Chondrocyte (in vitro differentiated cells): Measurements from ENCODE around the gene PIP5K1B. TPM values are rescaled to one million over a fixed set of nuclear protein-coding genes. Genes with fewer than 3 reads are reported as not detected.

Source experiments
- DNase-seq: peaks from one replicate; pipeline ENCODE4 v3.0.0; 2021; ENCODE audit warnings: mixed read lengths, low spot score
- H3K27ac Mint-ChIP-seq: one replicate; pipeline ENCODE4 v1.8.0; 2021; ENCODE audit warnings: mild to moderate bottlenecking, moderate library complexity, mixed read lengths; ENCODE audit not compliant: unreplicated experiment
- H3K27me3 Mint-ChIP-seq: 2 replicates; pipeline ENCODE4 v1.8.0; 2021; ENCODE audit warnings: low read depth, mixed read lengths
- H3K36me3 Mint-ChIP-seq: 2 replicates; pipeline ENCODE4 v1.8.0; 2021; ENCODE audit warnings: low read depth, mixed read lengths
- H3K4me1 Mint-ChIP-seq: 2 replicates; pipeline ENCODE4 v1.8.0; 2021; ENCODE audit warnings: low read depth, mild to moderate bottlenecking, mixed read lengths
- H3K4me3 Mint-ChIP-seq: one replicate; pipeline ENCODE4 v1.8.0; 2021; ENCODE audit warnings: mild to moderate bottlenecking, moderate library complexity, mixed read lengths; ENCODE audit not compliant: unreplicated experiment
- H3K9me3 Mint-ChIP-seq: 2 replicates; pipeline ENCODE4 v1.8.0; 2021; ENCODE audit warnings: low read depth, mixed read lengths
- CTCF ChIP-seq: fragments of 200-600 bp; sonication (generic); IDR thresholded peaks from 2 replicates; pipeline ENCODE4 v1.5.0; 2021; ENCODE audit warnings: antibody characterized with exemption, mild to moderate bottlenecking, moderate library complexity
- total RNA-seq: library from RNA; stranded (reverse); gene quantifications from 3 replicates; pipeline ENCODE4 v1.2.1, GENCODE V29; 2021

PIP5K1B gene
- total RNA-seq, 1 donor from 2014 or later: not detected

DNA sequence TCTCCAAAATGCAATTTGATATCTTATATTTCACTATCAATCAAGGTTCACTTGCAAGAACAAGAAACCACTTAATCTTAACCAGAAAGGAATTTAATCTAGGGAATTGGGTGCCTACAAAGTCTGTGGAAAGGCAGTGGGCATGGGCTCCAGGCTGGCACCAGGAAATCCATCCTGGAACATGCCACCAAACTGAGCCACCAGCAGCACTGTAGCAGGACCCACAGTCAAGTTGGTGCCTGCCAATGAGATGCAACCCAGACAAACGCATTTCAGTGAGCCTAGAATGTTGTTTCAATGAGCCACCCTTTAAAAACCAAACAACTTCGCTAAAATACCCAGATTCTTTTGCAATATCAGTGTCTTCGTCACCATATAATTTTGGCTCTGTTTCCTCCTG, 237.8 kb downstream of the PIP5K1B start:
- Mint-ChIP-seq H3K4me3 (no peak overlapping the region), H3K9me3 (no peaks in the 10 kb centered on the region), H3K4me1 (no peaks in the 10 kb centered on the region), H3K36me3 (no peaks in the 10 kb centered on the region), H3K27me3 (peaks cover 14% of the 10 kb centered on the region), H3K27ac (no peak overlapping the region)
- TF ChIP-seq CTCF: no peak
- no peak for DNase-seq

- Mint-ChIP-seq H3K9me3 (no peaks in the 10 kb centered on the region), H3K36me3 (no peaks in the 10 kb centered on the region)
- TF ChIP-seq CTCF: no peak
Measured at GRCh38 chr9:68947015-68947414, 242.0 kb downstream of the PIP5K1B start.

DNA sequence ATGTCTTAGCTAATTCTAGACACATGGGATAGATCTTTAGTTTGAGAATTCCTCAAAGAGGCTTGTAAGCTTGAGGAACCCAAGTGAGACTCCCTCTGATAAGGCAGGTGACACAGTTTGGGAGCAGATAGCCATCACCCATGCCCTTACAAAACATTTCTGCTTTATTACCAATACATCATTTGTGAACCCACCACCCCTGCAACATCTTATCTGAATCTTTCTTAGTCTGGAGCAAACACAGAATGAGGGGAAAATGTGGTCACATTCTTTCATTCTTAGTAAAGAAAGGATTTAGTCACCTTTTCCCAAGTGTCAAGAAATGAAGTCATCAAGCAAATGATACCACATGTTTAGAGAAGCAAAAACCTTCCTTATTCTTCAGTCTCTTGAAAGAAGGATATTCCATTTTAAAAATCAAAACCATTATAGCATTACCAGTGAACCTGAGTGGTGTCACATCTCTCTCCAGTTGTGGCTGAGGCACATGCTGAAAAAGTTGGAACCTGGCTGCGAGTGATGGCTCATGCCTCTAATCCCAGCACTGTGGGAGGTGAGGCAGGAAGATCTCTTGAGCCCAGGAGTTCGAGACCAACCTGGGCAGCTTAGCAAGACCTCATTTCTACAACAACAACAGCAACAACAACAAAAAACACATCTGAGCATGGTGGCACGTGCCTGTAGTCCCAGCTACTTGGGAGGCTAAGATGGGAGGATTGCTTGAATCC, 243.0 kb downstream of the PIP5K1B start:
- Mint-ChIP-seq H3K4me1 (no peaks in the 10 kb centered on the region), H3K36me3 (no peaks in the 10 kb centered on the region), H3K4me3 (no peak overlapping the region), H3K27ac (no peak overlapping the region), H3K27me3 (peaks cover 17% of the 10 kb centered on the region), H3K9me3 (no peaks in the 10 kb centered on the region)
- no peak for DNase-seq
- TF ChIP-seq CTCF: no peak

More at GRCh38 chr9:68947015-68947414, 242.0 kb downstream of the PIP5K1B start:
- no peak for DNase-seq
- Mint-ChIP-seq H3K4me3 (no peak overlapping the region), H3K4me1 (no peaks in the 10 kb centered on the region), H3K27me3 (peaks cover 11% of the 10 kb centered on the region), H3K27ac (no peak overlapping the region)

- no peak overlapping the region for H3K27ac Mint-ChIP-seq
- no peak for DNase-seq
- no peaks in the 10 kb centered on the region for H3K4me1 Mint-ChIP-seq
- no peaks in the 10 kb centered on the region for H3K36me3 Mint-ChIP-seq
- no peak overlapping the region for H3K4me3 Mint-ChIP-seq
- peaks cover 20% of the 10 kb centered on the region for H3K27me3 Mint-ChIP-seq
- no peak for TF ChIP-seq CTCF
- H3K9me3 Mint-ChIP-seq: no peaks in the 10 kb centered on the region
Measured at GRCh38 chr9:68949271-68950000, 244.4 kb downstream of the PIP5K1B start.

GRCh38 chr9:68950188-68950587, 245.1 kb downstream of the PIP5K1B start:
- Mint-ChIP-seq H3K27me3 (peaks cover 20% of the 10 kb centered on the region), H3K27ac (no peak overlapping the region), H3K36me3 (no peaks in the 10 kb centered on the region), H3K9me3 (no peaks in the 10 kb centered on the region), H3K4me3 (no peak overlapping the region), H3K4me1 (no peaks in the 10 kb centered on the region)
- DNase-seq: no peak
- no peak for TF ChIP-seq CTCF
